ENCODE data around the gene EHMT2.
A peak's percentile ranks its signal among the peaks of the same experiment; 100 is the strongest.

EHMT2 gene

GRCh38 chr6:31889331-31889972 lies 8.0 kb downstream of the EHMT2 start:
- ATAC-seq, result no peak
- DNase-seq, result no peak

GRCh38 chr6:31888276-31889258 lies 8.9 kb downstream of the EHMT2 start:
- DNase-seq, result peak; percentile 78

GRCh38 chr6:31887173-31888007 lies 10.1 kb downstream of the EHMT2 start:
- ATAC-seq (no peak), DNase-seq (no peak)

More at GRCh38 chr6:31888276-31889258, 8.9 kb downstream of the EHMT2 start:
- no peak for ATAC-seq

DNA sequence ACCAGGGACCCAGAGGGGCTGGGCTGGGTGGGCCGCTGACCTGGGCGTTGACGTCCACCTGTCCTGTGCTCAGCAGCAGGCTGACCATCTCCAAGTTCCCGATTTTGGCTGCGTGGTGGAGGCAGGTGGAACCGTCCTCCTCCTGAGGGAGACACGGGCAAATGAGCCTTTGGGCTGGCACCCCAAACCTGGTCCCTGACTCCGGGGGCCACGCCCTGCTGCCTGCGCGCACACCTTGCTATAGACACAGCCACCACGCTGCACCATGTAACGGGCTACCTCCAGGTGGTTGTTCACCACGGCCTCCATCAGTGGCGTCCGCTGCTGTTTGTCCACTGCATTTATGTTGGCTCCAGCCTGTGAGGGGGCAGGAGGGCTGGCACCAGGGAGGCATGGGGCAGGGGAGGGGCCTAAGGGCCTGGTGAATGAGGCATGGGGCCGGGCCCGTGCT lies 10.9 kb downstream of the EHMT2 start:
- DNase-seq, result no peak
- ATAC-seq, result no peak

GRCh38 chr6:31884528-31885035 lies 12.9 kb downstream of the EHMT2 start:
- no peak for DNase-seq
- no peak for ATAC-seq

GRCh38 chr6:31883676-31884075 lies 13.8 kb downstream of the EHMT2 start:
- ATAC-seq, result no peak
- DNase-seq, result no peak

DNA sequence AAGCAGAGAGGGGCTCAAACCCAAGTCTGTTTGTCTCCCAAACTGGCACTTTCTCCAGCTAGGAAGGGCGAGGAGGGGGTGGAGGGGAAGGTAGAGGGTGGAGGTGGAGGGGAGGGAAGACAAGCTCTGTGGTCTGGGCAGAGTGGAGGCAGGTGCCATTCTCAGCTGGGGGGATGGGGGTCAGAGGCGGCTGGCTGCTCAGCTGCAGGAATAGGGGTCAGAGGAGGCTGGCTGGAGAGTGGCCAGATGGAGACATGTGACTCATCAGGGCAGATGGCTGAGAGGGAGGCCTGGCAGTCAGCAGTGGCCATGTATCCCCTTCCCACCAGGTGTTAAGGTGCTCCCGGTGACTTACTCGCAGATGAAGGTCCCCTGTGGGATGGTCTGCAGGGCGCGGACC lies 15.2 kb downstream of the EHMT2 start:
- ATAC-seq, result no peak

DNA sequence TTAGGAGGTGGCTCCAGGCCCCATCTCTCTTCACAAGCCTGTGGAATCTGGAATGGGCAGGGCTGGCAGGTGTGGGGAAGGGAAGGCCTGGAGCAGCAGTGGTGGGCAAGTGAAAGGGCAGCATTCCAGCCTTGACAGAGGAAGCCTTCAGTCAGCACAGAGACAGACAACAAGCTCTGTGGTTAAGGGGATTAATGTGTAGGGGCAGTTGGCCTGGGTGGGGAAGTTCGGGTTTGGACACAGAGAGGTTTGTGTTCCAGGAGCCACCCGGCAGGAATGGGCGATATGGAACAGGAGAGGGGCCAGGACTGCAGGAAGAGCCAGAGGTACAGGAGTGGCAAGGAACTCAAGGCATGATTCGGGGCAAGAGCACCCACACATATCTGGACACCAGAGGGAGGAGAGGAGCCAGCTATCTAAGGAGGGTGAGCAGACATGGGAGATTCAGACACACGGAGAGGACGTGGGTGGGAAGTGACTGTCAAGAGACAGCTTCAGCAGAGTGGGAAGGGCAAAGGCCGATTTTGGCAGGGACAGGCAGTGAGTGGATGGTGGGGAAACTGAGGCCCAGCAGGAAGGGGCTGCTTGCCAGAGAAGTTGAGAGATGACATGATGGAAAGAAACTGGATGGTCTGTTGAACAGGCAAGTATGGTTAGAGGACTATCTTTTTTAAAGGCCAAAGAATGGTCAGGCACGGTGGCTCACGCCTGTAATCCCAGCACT lies 16.2 kb downstream of the EHMT2 start:
- no peak for ATAC-seq
- no peak for DNase-seq

More for the DNA sequence above, 15.2 kb downstream of the EHMT2 start:
- DNase-seq, result no peak

- no peak for DNase-seq
These were observed 16.9 kb downstream of the EHMT2 start for GRCh38 chr6:31880616-31881015.

GRCh38 chr6:31879901-31880300 lies 17.6 kb downstream of the EHMT2 start:
- DNase-seq (no peak), ATAC-seq (no peak)

More at GRCh38 chr6:31880616-31881015, 16.9 kb downstream of the EHMT2 start:
- ATAC-seq, result no peak

DNA sequence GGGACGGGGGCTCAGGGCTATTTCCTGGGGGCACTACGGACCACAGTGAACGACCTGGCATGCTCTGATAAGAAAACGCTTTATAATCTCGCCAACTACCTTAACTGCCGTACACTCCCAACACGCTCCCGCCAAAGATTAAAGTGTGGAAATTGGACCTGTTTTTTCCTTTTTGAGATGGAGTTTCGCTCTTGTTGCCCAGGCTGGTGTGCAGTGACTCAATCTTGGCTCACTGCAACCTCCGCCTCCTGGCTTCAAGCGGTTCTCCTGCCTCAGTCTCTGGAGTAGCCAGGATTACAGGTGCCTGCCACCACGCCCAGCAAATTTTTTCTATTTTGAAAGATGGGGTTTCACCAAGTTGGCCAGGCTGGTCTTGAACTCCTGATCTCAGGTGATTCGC lies 18.4 kb downstream of the EHMT2 start:
- DNase-seq (no peak), ATAC-seq (no peak)

GRCh38 chr6:31878726-31879125 lies 18.8 kb downstream of the EHMT2 start, which contains the start of gene SLC44A4:
Gene SLC44A4, minus strand, starts transcription at chr6:31878997. Its CDS starts 17 bp downstream, at chr6:31878980.
- no peak for ATAC-seq
- no peak for DNase-seq

- ATAC-seq, result no peak
- DNase-seq, result no peak
These were observed 19.3 kb downstream of the EHMT2 start for GRCh38 chr6:31878222-31878621.

DNA sequence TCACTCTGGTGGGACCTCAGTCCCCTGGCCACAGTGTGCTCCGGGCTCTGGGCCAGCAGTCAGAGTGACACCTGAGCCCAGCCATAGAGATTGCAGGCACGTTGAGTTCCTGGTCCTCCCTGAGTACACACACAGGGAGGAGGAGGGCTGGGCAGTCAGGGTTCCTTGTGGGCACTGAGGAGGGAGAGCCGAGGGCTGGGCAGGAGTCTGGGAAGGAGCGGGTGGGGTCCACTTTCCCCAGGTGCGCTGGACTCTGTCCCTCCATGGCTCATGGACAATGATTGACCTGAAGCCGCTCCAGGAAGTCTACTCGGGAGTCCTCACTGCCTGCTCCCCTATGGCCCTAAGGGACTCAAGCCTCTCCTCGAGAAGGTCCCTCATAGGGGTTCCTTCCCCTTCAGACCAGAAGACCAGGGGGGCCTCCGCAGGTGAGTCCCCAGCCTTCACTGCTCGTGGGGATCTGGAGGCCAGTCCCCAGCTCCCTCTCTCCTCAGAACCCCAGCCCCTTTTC lies 19.8 kb downstream of the EHMT2 start:
- DNase-seq, result no peak
- no peak for ATAC-seq

DNA sequence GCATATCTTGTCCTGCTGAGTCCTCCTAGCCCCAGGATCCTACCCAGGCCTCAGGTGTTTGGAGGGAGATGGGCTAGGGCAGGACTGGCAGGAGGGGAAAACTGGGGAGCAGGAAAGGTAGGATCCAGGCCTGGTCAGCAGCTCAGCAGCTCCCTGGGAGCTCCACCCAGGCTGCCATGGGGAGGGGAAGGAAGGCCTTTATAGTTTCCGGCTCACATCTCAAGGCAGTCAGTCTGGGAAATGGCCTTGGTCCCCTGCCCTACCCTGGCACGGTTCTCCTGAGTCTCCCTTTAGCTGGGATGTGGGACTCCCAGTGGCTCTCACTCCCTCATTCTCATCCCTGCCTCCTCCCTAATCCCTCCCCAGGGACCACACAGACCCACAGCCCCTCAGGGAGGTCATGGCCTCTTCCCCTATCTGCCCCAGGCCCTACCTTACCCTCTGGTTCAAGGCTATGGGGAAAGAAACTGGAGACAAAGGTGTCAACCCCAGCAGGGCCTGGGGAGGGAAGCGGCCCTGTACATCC lies 20.3 kb downstream of the EHMT2 start:
- no peak for DNase-seq
- ATAC-seq, result no peak

DNA sequence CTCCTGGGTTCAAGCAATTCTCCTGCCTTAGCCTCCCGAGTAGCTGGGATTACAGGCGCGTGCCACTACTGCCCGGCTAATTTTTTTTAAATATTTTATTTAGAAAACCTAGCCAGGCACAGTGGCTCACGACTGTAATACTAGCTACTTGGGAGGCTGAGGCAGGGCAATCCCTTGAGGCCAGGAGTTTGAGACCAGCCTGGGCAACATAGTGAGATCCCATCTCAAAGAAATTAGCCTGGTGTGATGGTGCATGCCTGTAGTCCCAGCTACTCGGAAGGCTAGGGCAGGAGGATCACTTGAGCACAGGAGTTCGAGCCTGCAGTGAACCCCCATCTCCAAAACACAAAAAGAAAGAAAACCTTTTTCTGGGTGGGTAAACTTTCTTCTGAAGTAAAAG lies 21.1 kb downstream of the EHMT2 start:
- DNase-seq, result no peak
- no peak for ATAC-seq

GRCh38 chr6:31875877-31876276 lies 21.6 kb downstream of the EHMT2 start:
- DNase-seq, result no peak
- ATAC-seq, result no peak

GRCh38 chr6:31874836-31875572 lies 22.5 kb downstream of the EHMT2 start:
- ATAC-seq, result no peak
- no peak for DNase-seq

DNA sequence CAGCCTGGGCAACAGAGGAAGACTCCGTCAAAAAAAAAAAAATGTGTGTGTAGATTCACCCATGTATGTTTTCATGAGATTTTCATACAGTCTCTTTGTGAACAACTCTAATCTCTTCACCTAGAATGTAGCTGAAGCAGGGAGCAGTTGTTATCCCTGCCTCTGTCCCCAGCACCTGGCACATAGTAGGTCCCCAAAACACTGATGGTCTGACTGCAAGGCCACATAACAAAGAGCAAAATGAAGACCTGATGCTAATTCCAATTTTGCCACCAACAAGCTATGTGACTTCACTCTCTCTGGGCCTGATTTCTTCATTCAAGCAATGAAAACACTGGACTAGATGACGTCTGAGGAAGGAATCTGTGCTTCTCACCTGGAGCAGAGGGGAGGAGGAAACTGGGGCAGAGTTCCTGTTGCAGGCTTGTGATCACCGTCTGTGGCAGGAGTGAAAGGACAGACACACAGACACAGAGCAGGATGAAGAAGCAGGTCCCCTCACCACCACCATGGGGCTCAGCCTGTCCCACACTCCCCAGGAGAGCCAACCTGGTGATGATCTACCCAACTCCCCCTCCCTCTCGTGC lies 23.3 kb downstream of the EHMT2 start:
- ATAC-seq (no peak), DNase-seq (no peak)
